Medulla oblongata (tissue), 1 donor: ENCODE data around the gene RNASE4.
"Not testable (repeated sequence)": the region's sequence is repeated elsewhere in the genome, so short reads cannot be mapped to it uniquely, and the experiment has no call there.

Experiments used
- DNase-seq: peaks from one replicate; pipeline ENCODE4 v3.0.0-alpha.2; 2015; ENCODE audit errors: extremely low spot score

The RNASE4 gene

GRCh38 chr14:20698934-20699333 lies 14.6 kb downstream of the RNASE4 start:
- DNase-seq = no peak

- no peak for DNase-seq
These were observed 15.6 kb downstream of the RNASE4 start for GRCh38 chr14:20699931-20700330.

GRCh38 chr14:20700965-20701364 lies 16.6 kb downstream of the RNASE4 start:
- not testable (repeated sequence) for DNase-seq

GRCh38 chr14:20706657-20707355 lies 22.4 kb downstream of the RNASE4 start:
- no peak for DNase-seq

- no peak for DNase-seq
These were observed 23.3 kb downstream of the RNASE4 start for GRCh38 chr14:20707622-20708021.

- DNase-seq = no peak
These were observed 26.9 kb downstream of the RNASE4 start for GRCh38 chr14:20711261-20711660.

- DNase-seq = no peak
These were observed 27.3 kb downstream of the RNASE4 start for GRCh38 chr14:20711685-20712084.

GRCh38 chr14:20712904-20713303 lies 28.5 kb downstream of the RNASE4 start:
- no peak for DNase-seq

- peak; percentile 60 for DNase-seq
These were observed 30.4 kb downstream of the RNASE4 start for GRCh38 chr14:20714593-20715250.

GRCh38 chr14:20719777-20720176 lies 35.4 kb downstream of the RNASE4 start:
- DNase-seq = no peak

- no peak for DNase-seq
These were observed 36.4 kb downstream of the RNASE4 start for GRCh38 chr14:20720741-20721140.

- DNase-seq = no peak
These were observed 37.7 kb downstream of the RNASE4 start for GRCh38 chr14:20722016-20722415.

- DNase-seq = no peak
These were observed 39.1 kb downstream of the RNASE4 start for GRCh38 chr14:20723488-20723887.

- not testable (repeated sequence) for DNase-seq
These were observed 41.8 kb downstream of the RNASE4 start for GRCh38 chr14:20726121-20726520.

GRCh38 chr14:20726531-20726930 lies 42.2 kb downstream of the RNASE4 start:
- DNase-seq = no peak

GRCh38 chr14:20730891-20731290 lies 46.5 kb downstream of the RNASE4 start:
- DNase-seq = peak; percentile 12

GRCh38 chr14:20732477-20732876 lies 48.1 kb downstream of the RNASE4 start:
- DNase-seq = no peak

GRCh38 chr14:20732979-20733635 lies 48.7 kb downstream of the RNASE4 start:
- DNase-seq = peak; percentile 25

GRCh38 chr14:20733684-20734429 lies 49.5 kb downstream of the RNASE4 start:
- DNase-seq = no peak

- no peak for DNase-seq
These were observed 50.1 kb downstream of the RNASE4 start for GRCh38 chr14:20734430-20734806.

GRCh38 chr14:20738292-20738691 lies 53.9 kb downstream of the RNASE4 start:
- not testable (repeated sequence) for DNase-seq

- no peak for DNase-seq
These were observed 57.8 kb downstream of the RNASE4 start for GRCh38 chr14:20742132-20742531.
